SK-MEL-5 (cell line): ENCODE results near the gene UBE2I. TPM values are rescaled to one million over a fixed set of nuclear protein-coding genes. Genes with fewer than 3 reads are reported as not detected.

Experiments used
- DNase-seq: peaks from one replicate; pipeline ENCODE4 v3.0.0-alpha.2; 2016; ENCODE audit warnings: low read depth, low spot score
- in situ Hi-C: cut with HindIII; loops from 2 replicates; pipeline ENCODE4 v1.10.0; 2016; ENCODE audit warnings: low sequenced_read_pairs, high pct_unique_total_duplicates, low pct_unique_long_range_greater_than_20kb
- total RNA-seq: library from RNA; depleted of rRNA; stranded (reverse); fragments of >200 nt; shearing (Covaris generic); gene quantifications from 2 replicates; pipeline ENCODE4 v1.2.3, GENCODE V29; 2014

UBE2I gene
- total RNA-seq, 1 experiment from 2014 or later: 55.2 TPM

- DNase-seq: no peak
- in situ Hi-C loops: no loop called here
Observed at GRCh38 chr16:1274767-1275166, 34.7 kb upstream of the UBE2I start.

GRCh38 chr16:1275791-1276579 lies 33.5 kb upstream of the UBE2I start:
- in situ Hi-C loops: no loop called here

GRCh38 chr16:1276580-1276878 lies 32.9 kb upstream of the UBE2I start:
- in situ Hi-C loops: no loop called here

More at GRCh38 chr16:1275791-1276579, 33.5 kb upstream of the UBE2I start:
- no peak for DNase-seq

GRCh38 chr16:1277151-1277598 lies 32.3 kb upstream of the UBE2I start:
- no peak for DNase-seq
- in situ Hi-C loops: no loop called here

More at GRCh38 chr16:1276580-1276878, 32.9 kb upstream of the UBE2I start:
- DNase-seq: no peak

- in situ Hi-C loops: no loop called here
- no peak for DNase-seq
Observed at GRCh38 chr16:1277617-1278282, 31.7 kb upstream of the UBE2I start.

GRCh38 chr16:1278477-1278876 lies 31.0 kb upstream of the UBE2I start:
- in situ Hi-C loops: no loop called here
- DNase-seq: no peak

- in situ Hi-C loops: no loop called here
- DNase-seq: no peak
Observed at GRCh38 chr16:1279081-1279944, 30.1 kb upstream of the UBE2I start.

- in situ Hi-C loops: no loop called here
- no peak for DNase-seq
Observed at GRCh38 chr16:1279945-1280589, 29.4 kb upstream of the UBE2I start.

GRCh38 chr16:1280783-1281182 lies 28.7 kb upstream of the UBE2I start:
- in situ Hi-C loops: no loop called here

GRCh38 chr16:1281517-1281916 lies 27.9 kb upstream of the UBE2I start:
- no peak for DNase-seq
- in situ Hi-C loops: no loop called here

More at GRCh38 chr16:1280783-1281182, 28.7 kb upstream of the UBE2I start:
- DNase-seq: no peak

GRCh38 chr16:1282324-1282973 lies 27.0 kb upstream of the UBE2I start:
- no peak for DNase-seq

GRCh38 chr16:1283296-1283695 lies 26.1 kb upstream of the UBE2I start:
- no peak for DNase-seq
- in situ Hi-C loops: no loop called here

More at GRCh38 chr16:1282324-1282973, 27.0 kb upstream of the UBE2I start:
- in situ Hi-C loops: no loop called here

GRCh38 chr16:1283996-1284616 lies 25.3 kb upstream of the UBE2I start:
- in situ Hi-C loops: no loop called here
- no peak for DNase-seq

GRCh38 chr16:1285669-1286512 lies 23.5 kb upstream of the UBE2I start:
- in situ Hi-C loops: no loop called here
- DNase-seq: no peak

- in situ Hi-C loops: no loop called here
- DNase-seq: no peak
Observed at GRCh38 chr16:1286513-1287094, 22.8 kb upstream of the UBE2I start.
